Gastroesophageal sphincter (tissue), 3 donors: Measurements from ENCODE around the gene JSRP1.

Experiments
- CTCF ChIP-seq, 4 experiments: fragments of 200-600 bp in 2 of 4; fragments of 450-650 bp in 2 of 4; sonication (generic) in 1 of 4; IDR thresholded peaks; one replicate each; pipeline ENCODE4 v1.5.1; 2017 to 2019; ENCODE audit warnings: antibody characterized with exemption in 4 of 4, mild to moderate bottlenecking in 2 of 4, moderate library complexity in 2 of 4
- EP300 ChIP-seq: sonication (generic); formaldehyde crosslinking; IDR thresholded peaks from one replicate; pipeline ENCODE4 v1.6.1; 2017; ENCODE audit warnings: antibody characterized with exemption, mild to moderate bottlenecking
- POLR2A ChIP-seq, 2 donors: fragments of 450-650 bp; IDR thresholded peaks; one replicate each; pipeline ENCODE4 v1.6.1; 2017; ENCODE audit warnings: antibody characterized with exemption in 2 of 2, mild to moderate bottlenecking in 2 of 2, moderate library complexity in 1 of 2
- POLR2AphosphoS5 ChIP-seq: sonication (generic); formaldehyde crosslinking; IDR thresholded peaks from one replicate; pipeline ENCODE4 v1.6.1; 2017; ENCODE audit warnings: antibody characterized with exemption

GRCh38 chr19:2249880-2250765 lies 6.1 kb downstream of the JSRP1 start:
- no peak for TF ChIP-seq CTCF (IDR thresholded peaks at IDR 0.05)
- TF ChIP-seq POLR2AphosphoS5: peak; percentile 10
- TF ChIP-seq POLR2A (IDR thresholded peaks at IDR 0.05): no peak
- no peak for TF ChIP-seq EP300
